ENCODE data around the gene RSRP1.
"Not testable (repeated sequence)": the region's sequence is repeated elsewhere in the genome, so short reads cannot be mapped to it uniquely, and the experiment has no call there.

RSRP1 gene

GRCh38 chr1:25247024-25247828 lies at the start of gene RSRP1:
Gene RSRP1 (minus strand): TSS chr1:25247454. CDS start chr1:25246963, 491 bp downstream.
- peak; percentile 99 for DNase-seq

- DNase-seq: not testable (repeated sequence)
Measured at GRCh38 chr1:25296501-25296900, 49.2 kb upstream of the RSRP1 start.

GRCh38 chr1:25294889-25295826 lies 47.9 kb upstream of the RSRP1 start:
- DNase-seq: not testable (repeated sequence)

- DNase-seq: not testable (repeated sequence)
Measured at GRCh38 chr1:25293426-25293825, 46.2 kb upstream of the RSRP1 start.

GRCh38 chr1:25290043-25290442 lies 42.8 kb upstream of the RSRP1 start:
- peak in 1 of 2 experiments; percentile 29 for DNase-seq

- not testable (repeated sequence) for DNase-seq
Measured at GRCh38 chr1:25288573-25289101, 41.4 kb upstream of the RSRP1 start.

- DNase-seq: not testable (repeated sequence)
Measured at GRCh38 chr1:25287164-25287563, 39.9 kb upstream of the RSRP1 start.

GRCh38 chr1:25285862-25286261 lies 38.6 kb upstream of the RSRP1 start:
- DNase-seq: not testable (repeated sequence)

- DNase-seq: not testable (repeated sequence)
Measured at GRCh38 chr1:25279693-25280111, 32.4 kb upstream of the RSRP1 start.

- DNase-seq: not testable (repeated sequence)
Measured at GRCh38 chr1:25278790-25279189, 31.5 kb upstream of the RSRP1 start.

GRCh38 chr1:25278358-25278757 lies 31.1 kb upstream of the RSRP1 start:
- DNase-seq: not testable (repeated sequence)

- DNase-seq: not testable (repeated sequence)
Measured at GRCh38 chr1:25277295-25277694, 30.0 kb upstream of the RSRP1 start.

- DNase-seq: not testable (repeated sequence)
Measured at GRCh38 chr1:25275648-25276047, 28.4 kb upstream of the RSRP1 start.

GRCh38 chr1:25272238-25272637 lies 25.0 kb upstream of the RSRP1 start, which contains the start of gene RHD:
Gene RHD (plus strand): TSS chr1:25272509. CDS start chr1:25272548, 39 bp downstream.
- DNase-seq: not testable (repeated sequence)

GRCh38 chr1:25268143-25268760 lies 21.0 kb upstream of the RSRP1 start:
- not testable (repeated sequence) for DNase-seq

- peak; percentile 96 for DNase-seq
Measured at GRCh38 chr1:25267288-25268142, 20.3 kb upstream of the RSRP1 start.

GRCh38 chr1:25266554-25267287 lies 19.5 kb upstream of the RSRP1 start:
- peak in 1 of 2 experiments; percentile 29 for DNase-seq

- DNase-seq: not testable (repeated sequence)
Measured at GRCh38 chr1:25260336-25260735, 13.1 kb upstream of the RSRP1 start.

- not testable (repeated sequence) for DNase-seq
Measured at GRCh38 chr1:25259813-25260212, 12.6 kb upstream of the RSRP1 start.

GRCh38 chr1:25257196-25257595 lies 9.9 kb upstream of the RSRP1 start:
- DNase-seq: no peak

GRCh38 chr1:25256578-25256965 lies 9.3 kb upstream of the RSRP1 start:
- no peak for DNase-seq

All from activated T-cell treated with anti-CD3 and anti-CD28 coated beads, Interleukin-2, amount 50 U/mL, for 48 hours (primary cell).